ENCODE results near the gene DUSP15. TPM values are rescaled to one million over a fixed set of nuclear protein-coding genes. Genes with fewer than 3 reads are reported as not detected.
"Not testable (repeated sequence)": the region's sequence is repeated elsewhere in the genome, so short reads cannot be mapped to it uniquely, and the experiment has no call there.

The DUSP15 gene
- total and polyA plus RNA-seq, 9 of the 15 experiments (the other 6 are each of a cell fraction or from before 2014, with no cell fraction given) = 0.34 TPM; not detected in 8

- 0 out of 4 replicates have a peak, but pooled peaks of 1 of the 2 experiments have one; percentile 29 for TF ChIP-seq ZMIZ1 (IDR thresholded peaks at IDR 0.05; ENCODE audit: low read depth in 2 of 2, low read length in 2 of 2)
- peak; percentile 73 for TF ChIP-seq STAT5A (IDR thresholded peaks at IDR 0.05; ENCODE audit: borderline replicate concordance, low read length)
- TF ChIP-seq KLF16 (IDR thresholded peaks at IDR 0.05) = peak; percentile 69
- TF ChIP-seq HDAC2 (IDR thresholded peaks at IDR 0.05) = peak; percentile 94
- peak; percentile 76 for TF ChIP-seq SMARCE1 (IDR thresholded peaks at IDR 0.05)
- TF ChIP-seq MTA2 (IDR thresholded peaks at IDR 0.05; ENCODE audit: low read depth) = peak; percentile 85
- TF ChIP-seq MTA1 (IDR thresholded peaks at IDR 0.05; ENCODE audit: borderline replicate concordance) = peak; percentile 38; the same call in 1 of the 2 replicates
- peak; percentile 97 for TF ChIP-seq CBFA2T2 (conservative IDR thresholded peaks at IDR 0.05)
- TF ChIP-seq RAD21 (CRISPR knock-in tag; conservative IDR thresholded peaks at IDR 0.05 in 1 of 2, IDR thresholded peaks at IDR 0.05 in 1 of 2) = peak in 1 of 2 experiments; percentile 12; a peak in 1 of 4 replicates
- peak; percentile 51 to 96; a peak in 2 of 4 replicates for TF ChIP-seq HDAC1 (IDR thresholded peaks at IDR 0.05)
- TF ChIP-seq ARNT (IDR thresholded peaks at IDR 0.05) = peak; percentile 79 to 92
- TF ChIP-seq TCF3 (CRISPR knock-in tag; IDR thresholded peaks at IDR 0.05) = peak; percentile 94
- peak; percentile 40; the same call in 1 of the 2 replicates for TF ChIP-seq EHMT2 (IDR thresholded peaks at IDR 0.05)
- TF ChIP-seq KDM1A (IDR thresholded peaks at IDR 0.05) = peak; percentile 97 to 99
- 0 out of 6 replicates have a peak, but pooled peaks of 1 of the 3 experiments have one; percentile 38 for TF ChIP-seq ZBTB11 (CRISPR knock-in tag; IDR thresholded peaks at IDR 0.05)
- peak; percentile 96 for TF ChIP-seq ARID1B (IDR thresholded peaks at IDR 0.05)
- TF ChIP-seq POLR2AphosphoS5 (IDR thresholded peaks at IDR 0.05; ENCODE audit: control insufficient read depth, insufficient read depth, low read depth, low read length) = peak; percentile 76
- TF ChIP-seq FOXM1 (IDR thresholded peaks at IDR 0.05; ENCODE audit: low read depth) = peak; percentile 76
- not testable (repeated sequence) for TF ChIP-seq FOXM1 (CRISPR knock-in tag; IDR thresholded peaks at IDR 0.05; ENCODE audit: low read depth)
Measured at GRCh38 chr20:31917962-31918412, 47.7 kb upstream of the DUSP15 start (continued).
